Esophagus muscularis mucosa (tissue), 4 donors: Measurements from ENCODE around the gene CCL17.

Experiments
- EP300 ChIP-seq: sonication (generic); formaldehyde crosslinking; IDR thresholded peaks from one replicate; pipeline ENCODE4 v1.6.1; 2017; ENCODE audit warnings: antibody characterized with exemption
- POLR2A ChIP-seq: fragments of 450-650 bp; IDR thresholded peaks from one replicate; pipeline ENCODE4 v1.6.1; 2017; ENCODE audit warnings: antibody characterized with exemption, moderate library complexity, mild to moderate bottlenecking, low read depth
- POLR2AphosphoS5 ChIP-seq, 2 donors: sonication (generic); formaldehyde crosslinking; IDR thresholded peaks; one replicate each; pipeline ENCODE4 v1.6.1; 2017; ENCODE audit warnings: antibody characterized with exemption in 2 of 2
- TF ChIP-seq, protein P1 (sequence below), 3 experiments: fragments of 200-600 bp in 2 of 3; fragments of 450-650 bp in 1 of 3; sonication (generic) in 2 of 3; IDR thresholded peaks; one replicate each; pipeline ENCODE4 v1.5.1; 2017 to 2019; ENCODE audit warnings: antibody characterized with exemption in 3 of 3, mild to moderate bottlenecking in 2 of 3, moderate library complexity in 1 of 3

DNA sequence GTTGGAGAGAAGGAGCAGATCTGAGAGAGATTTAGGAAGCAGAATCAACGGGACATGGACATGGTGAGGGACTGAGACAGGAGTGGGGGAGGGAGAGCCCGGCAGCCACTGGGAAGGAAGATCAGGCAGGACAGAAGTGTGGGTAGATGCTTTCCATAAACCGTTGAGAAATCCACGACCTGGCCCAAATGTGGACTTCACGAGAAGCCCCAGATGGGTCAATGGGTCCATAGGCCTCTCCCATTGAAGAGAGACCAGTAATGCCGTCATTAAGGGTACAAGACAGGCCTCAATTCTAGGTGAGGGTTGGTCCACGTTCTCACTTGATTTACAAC lies 46.5 kb upstream of the CCL17 start:
- TF ChIP-seq, protein P1, sequence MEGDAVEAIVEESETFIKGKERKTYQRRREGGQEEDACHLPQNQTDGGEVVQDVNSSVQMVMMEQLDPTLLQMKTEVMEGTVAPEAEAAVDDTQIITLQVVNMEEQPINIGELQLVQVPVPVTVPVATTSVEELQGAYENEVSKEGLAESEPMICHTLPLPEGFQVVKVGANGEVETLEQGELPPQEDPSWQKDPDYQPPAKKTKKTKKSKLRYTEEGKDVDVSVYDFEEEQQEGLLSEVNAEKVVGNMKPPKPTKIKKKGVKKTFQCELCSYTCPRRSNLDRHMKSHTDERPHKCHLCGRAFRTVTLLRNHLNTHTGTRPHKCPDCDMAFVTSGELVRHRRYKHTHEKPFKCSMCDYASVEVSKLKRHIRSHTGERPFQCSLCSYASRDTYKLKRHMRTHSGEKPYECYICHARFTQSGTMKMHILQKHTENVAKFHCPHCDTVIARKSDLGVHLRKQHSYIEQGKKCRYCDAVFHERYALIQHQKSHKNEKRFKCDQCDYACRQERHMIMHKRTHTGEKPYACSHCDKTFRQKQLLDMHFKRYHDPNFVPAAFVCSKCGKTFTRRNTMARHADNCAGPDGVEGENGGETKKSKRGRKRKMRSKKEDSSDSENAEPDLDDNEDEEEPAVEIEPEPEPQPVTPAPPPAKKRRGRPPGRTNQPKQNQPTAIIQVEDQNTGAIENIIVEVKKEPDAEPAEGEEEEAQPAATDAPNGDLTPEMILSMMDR (IDR thresholded peaks at IDR 0.05) = no peak
- TF ChIP-seq POLR2AphosphoS5 (IDR thresholded peaks at IDR 0.05) (no peak), POLR2A (no peak), EP300 (no peak)
